GM21526 (cell line): Measurements from ENCODE around the gene FOXP4.
"Not testable (repeated sequence)": the region's sequence is repeated elsewhere in the genome, so short reads cannot be mapped to it uniquely, and the experiment has no call there.

ENCODE experiments used
- ATAC-seq: cut with Tn5 transposase; IDR thresholded peaks from one replicate; pipeline ENCODE4 v1.9.1; 2021; ENCODE audit warnings: moderate library complexity; ENCODE audit not compliant: unreplicated experiment, low FRiP score

The FOXP4 gene

GRCh38 chr6:41596096-41596685 is 50.0 kb downstream of the FOXP4 start:
- no peak for ATAC-seq

GRCh38 chr6:41596807-41597206 is 50.6 kb downstream of the FOXP4 start:
- no peak for ATAC-seq

- no peak for ATAC-seq
Observed at GRCh38 chr6:41597246-41598000, 51.2 kb downstream of the FOXP4 start.

DNA sequence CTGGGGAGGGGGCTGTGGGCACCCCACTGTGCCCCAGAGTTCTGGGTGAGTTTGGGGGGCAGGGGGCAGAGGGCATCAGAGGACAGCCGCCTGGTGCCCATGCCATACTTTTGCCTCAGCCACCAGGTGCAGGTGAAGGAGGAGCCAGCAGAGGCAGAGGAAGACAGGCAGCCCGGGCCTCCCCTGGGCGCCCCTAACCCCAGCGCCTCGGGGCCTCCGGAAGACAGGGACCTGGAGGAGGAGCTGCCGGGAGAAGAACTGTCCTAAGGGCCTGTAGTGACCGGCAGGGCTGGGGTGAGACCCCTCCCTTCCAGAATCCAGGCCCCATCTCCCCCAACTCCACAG is 52.5 kb downstream of the FOXP4 start:
- no peak for ATAC-seq

DNA sequence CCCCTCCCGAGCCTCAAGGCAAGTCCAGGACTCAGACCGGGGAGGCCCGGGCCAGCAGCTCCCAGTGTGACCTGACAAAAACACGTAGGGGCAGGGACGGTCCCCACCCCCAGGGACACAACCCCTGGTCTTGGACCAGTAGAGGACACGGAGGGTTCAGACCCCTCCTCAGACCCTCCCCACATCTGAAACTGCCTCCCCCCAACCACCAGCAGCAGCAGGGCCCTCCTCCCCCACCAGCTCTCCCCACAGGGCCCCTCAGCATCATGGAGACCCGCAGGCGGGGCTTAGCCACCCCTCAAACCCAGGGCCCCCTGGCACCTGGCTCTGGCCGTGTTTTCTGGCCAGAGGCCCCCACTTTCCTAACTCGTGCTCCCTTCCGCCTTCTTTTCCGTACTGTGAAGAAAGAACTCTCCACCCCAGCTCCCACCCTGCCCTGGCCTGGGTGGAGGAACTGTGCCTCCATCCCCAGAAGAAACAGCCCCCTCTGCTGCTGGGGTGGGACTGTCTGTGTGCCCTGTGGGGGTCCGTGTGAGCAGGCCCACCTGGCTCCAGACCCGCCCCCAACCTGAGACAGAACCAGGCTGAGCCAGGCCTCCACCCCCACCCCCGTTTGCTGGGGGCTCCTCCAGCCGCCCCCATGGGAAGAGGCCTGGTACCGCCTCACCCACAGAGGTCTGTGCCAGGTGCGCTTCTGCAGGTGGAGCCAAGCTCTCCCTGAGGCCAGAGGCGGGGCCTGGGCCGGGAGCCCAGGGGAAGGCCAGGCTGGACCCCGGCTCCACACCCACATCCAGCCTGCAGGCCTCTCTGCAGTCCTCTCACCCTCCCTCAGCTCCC is 53.1 kb downstream of the FOXP4 start:
- ATAC-seq: no peak

DNA sequence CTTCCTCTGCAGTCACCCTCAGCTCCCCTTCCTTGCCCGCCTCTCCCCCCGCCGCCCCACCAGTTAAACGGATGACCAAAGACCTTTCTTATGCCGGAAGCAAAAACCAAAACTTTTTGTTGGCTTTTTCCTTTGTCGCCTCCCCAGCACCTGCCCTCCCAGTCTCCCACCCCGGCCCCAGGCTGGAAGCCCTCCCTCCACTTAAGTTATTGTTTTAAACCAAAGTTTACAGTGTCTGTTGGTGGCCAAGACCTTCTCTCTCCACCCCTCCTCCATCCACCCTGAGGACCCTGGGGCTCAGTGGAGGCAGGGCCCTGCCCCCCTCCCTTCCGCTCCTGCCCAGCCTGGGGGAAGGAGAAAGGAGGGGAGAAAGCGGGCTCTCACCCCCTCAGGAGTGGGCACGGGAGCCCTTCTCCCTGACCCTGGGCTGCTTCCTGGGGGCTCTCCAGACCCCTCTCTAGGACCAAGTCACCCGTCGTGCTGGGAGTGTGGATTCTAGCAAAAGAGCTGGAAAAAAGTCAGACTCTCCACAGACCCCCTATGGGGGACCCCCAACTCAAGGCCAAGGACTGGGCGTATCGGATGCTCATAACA is 53.8 kb downstream of the FOXP4 start:
- no peak for ATAC-seq

DNA sequence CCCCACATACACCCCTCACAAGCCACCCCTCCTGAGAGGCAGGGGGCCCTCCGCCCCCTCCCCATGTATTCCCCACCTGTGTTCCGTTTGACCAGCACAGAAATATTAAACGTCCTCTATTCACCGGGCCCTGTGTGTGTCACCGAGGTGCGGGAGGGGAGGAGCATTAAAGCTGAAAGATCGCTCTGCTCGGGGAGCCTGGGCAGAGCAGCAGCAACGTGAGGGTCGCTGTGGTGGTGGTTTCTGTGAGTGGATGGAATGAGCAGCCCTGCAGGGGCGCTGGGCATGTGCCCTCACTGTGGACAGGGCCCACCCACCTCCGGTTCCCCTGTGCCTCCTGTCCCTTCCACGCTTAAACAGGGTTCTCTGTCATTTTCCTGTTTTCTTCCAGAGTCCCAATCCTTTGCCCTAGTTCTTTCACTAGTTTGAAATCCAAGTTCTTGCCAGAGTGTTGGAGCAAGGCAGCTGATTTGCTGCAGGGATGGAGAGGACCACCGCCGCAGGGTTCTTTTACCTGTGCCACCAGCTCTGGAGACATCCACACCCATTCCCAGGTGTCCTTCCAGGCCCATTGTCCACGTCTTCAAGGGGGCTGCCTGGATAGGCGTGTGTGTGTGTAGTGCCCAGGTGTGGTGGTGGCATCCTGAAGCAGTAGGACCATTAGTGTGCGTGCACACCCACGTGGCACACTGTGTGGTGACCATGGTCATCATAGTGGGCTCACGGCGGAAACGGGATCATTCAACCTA is 54.5 kb downstream of the FOXP4 start:
- ATAC-seq: no peak

DNA sequence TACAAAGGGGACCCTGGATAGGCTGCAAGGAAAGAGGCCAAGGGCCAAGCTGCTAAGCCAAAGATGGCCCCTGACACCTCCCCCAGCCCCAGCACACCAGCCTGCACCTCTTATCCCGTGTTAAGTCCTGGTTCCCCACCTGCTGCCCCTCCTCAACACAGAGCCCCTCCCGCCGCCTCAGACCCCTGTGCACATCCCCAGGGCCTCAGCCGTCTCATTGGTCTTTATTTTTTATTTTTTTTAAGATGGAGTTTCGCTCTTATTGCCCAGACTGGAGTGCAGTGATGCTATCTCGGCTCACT is 55.0 kb downstream of the FOXP4 start:
- ATAC-seq: no peak

DNA sequence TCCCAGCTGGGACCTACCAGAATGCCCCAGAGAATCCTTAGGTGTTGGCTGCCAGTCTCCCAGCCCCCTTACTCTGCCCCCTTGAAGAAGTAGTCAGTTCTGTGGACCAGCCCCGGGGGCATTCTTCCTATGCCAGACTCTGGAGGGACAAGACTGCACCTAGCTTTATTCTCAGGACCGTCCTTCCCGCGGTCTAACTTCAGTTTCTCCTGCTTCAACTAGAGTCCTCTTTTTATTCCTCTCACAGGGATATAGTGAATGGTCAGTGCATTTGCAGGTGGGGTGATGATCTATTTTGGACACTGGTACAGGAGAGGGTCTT is 56.2 kb downstream of the FOXP4 start:
- no peak for ATAC-seq

- no peak for ATAC-seq
Observed at GRCh38 chr6:41602864-41603608, 56.9 kb downstream of the FOXP4 start.

- no peak for ATAC-seq
Observed at GRCh38 chr6:41604006-41604405, 57.8 kb downstream of the FOXP4 start.

- no peak for ATAC-seq
Observed at GRCh38 chr6:41605649-41606048, 59.5 kb downstream of the FOXP4 start.

GRCh38 chr6:41607036-41607435 is 60.9 kb downstream of the FOXP4 start:
- ATAC-seq: no peak

- ATAC-seq: no peak
Observed at GRCh38 chr6:41607736-41608135, 61.6 kb downstream of the FOXP4 start.

DNA sequence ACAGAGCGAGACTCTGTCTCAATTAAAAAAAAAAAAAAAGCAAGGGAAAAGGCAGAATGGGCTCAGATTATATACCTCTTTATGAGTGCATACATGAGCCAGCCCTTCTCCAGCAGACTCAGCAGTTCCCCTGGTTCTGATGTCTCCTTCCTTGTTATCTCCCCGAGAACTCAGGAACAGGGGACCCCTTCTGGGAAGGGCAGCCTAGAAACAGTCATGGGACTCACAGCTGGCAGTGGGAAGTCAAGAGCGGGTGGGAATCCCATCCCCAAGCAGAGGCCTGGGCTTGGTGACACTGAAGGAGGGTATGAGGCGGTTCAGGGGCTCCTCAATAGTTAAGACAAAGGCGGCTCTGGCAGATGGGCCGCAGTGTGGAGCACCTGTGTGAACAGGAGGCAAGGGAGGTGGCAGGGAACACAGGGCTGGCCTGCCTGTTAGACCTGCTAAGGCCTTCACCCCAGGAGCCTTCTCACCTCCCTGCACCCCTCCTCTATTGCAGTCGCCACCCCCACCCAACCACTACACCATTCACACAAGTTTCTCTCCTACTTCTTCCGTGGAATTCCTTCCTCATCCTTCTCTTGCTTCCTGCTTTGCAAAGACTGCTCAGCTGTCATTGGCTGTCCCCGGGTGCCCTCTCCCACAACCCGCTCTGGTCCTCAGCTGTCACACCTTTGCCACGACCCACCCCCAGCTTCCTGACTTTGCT is 62.4 kb downstream of the FOXP4 start:
- ATAC-seq: no peak

DNA sequence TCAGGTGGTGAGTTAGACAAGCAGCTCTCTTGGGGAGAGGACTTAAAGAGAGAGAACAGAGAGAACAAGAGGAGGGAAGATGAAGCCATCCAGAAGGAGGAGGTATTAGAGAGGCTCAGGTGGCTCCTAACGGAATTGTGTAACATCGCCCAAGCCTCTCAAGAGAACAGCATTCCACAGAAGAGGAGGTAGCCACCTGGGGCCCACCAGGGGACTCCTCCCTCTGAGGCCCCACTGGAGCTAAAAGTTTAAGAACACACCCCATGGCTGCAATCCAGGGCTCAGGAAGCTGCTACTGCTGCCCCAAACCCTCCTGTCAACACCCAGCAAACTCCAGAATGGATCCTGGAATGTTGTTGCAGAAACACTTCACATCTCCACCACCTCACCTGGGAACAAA is 68.5 kb downstream of the FOXP4 start:
- no peak for ATAC-seq

DNA sequence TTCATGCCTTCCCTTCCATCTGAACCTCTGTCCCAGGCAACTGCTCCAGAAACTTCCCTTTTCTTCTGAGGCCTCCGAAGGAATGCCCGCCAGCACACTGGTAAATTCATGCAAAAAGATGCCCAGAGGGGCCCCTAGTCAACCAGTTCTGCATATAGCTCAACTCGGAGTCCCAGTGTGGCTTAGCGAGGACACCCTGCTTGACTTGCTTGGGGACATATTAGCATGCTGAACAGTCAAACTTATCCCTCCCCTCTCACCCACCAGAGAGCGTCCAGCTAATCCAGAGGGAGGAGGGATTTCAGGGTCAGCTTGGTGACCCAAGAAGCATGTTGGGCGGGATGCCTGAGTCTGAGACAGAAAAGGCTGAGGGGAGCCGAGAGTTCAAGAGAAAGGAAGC is 69.1 kb downstream of the FOXP4 start:
- ATAC-seq: no peak

DNA sequence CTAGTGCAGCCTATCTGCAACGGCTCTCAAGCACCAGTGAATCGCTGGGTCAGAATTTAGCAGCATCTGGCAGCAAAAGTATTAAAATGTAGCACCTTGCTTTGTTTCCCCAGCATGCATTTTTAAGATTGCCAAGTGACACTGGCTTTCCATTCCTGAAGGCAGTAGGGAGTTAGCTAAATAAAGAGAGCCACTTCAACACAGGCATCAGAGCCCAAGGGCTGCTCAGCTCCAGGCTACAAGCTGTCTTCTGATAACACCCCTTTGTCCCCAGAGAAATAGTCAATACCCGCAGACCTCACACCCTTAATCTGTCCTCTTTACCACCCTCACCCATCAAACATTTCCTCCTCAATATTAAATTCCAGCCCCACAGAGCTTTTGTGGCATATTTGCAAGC is 72.4 kb downstream of the FOXP4 start:
- ATAC-seq: no peak

DNA sequence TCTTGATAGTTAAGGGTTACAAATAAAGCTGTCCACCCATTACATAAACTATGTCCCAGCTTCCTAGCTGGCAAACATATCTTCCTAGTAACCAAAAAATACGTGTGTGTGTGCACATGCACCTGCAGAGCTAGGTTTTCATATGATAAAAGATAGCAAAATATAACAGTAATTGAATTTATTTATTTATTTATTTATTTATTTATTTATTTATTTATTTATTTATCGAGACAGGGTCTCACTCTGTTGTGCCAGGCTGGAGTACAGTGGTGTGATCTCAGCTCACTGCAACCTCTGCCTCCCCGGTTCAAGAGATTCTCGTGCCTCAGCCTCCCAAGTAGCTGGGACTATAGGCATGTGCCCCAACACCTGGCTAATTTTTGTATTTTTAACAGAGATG is 73.0 kb downstream of the FOXP4 start:
- ATAC-seq: not testable (repeated sequence)

- no peak for ATAC-seq
Observed at GRCh38 chr6:41621367-41621766, 75.2 kb downstream of the FOXP4 start.
